ENCODE data around the gene RALBP1. TPM values are rescaled to one million over a fixed set of nuclear protein-coding genes. Genes with fewer than 3 reads are reported as not detected.

The RALBP1 gene
- total RNA-seq, 8 experiments from 2014 or later, result 22.0 to 46.4 (median 28.3) TPM

DNA sequence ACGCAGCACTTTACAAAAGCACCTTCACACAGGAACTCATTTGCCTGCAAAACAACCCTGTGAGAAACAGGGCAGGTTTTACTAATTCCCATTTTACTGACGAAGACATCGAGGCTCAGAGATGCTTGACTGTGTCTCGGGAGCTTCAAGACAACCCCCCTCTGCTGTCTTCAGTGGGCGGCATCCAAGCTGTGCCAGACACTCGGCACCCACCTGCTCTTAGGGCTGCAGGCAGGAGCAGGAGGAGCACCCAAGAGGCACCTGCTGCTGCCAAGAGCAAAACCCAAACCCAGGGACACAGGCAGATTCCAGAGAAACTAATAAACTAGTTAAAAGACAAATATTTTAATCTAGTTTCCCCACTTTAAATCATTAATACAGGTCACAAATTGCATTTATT is 71.2 kb downstream of the RALBP1 start:
- Histone ChIP-seq H3K4me3 (no peak overlapping the region), H3K27ac (no peak overlapping the region), H3K4me1 (replicated peaks in 1 of 2) (no peaks in the 10 kb centered on the region)
- in situ Hi-C loops (cut with MboI; ENCODE audit: low pct_unique_long_range_greater_than_20kb in 2 of 9, low sequenced_read_pairs in 9 of 9, unreplicated experiment in 9 of 9), result no loop called here
- ATAC-seq (replicated peaks in 6 of 8), result no peak
- WGBS, 10 experiments, result 70 to 100% (median 85%) methylated on average over 1 to 6 of the region's 6 CpGs; no CpG with 5 or more reads in 5 of the 10 experiments

DNA sequence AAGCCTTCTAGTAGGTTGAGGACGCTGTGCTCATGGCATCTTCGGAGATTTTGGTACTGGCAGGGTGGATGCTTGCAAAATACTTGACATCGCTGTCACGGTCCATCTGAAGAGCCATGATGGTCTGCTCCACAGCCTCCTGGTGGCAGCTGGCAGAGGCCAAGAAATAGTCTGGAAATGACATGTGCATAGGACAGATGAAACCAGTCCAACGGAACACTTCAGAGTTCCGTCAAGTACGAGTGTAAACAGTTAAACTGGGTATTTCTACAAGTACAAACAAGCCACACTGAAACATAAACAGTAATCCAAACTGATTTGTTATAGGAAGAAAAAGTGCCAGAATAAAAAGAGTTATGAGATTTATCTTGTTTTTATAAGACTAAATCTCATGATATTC is 72.5 kb downstream of the RALBP1 start:
- Histone ChIP-seq H3K4me3 (no peak overlapping the region), H3K4me1 (replicated peaks in 1 of 2) (no peaks in the 10 kb centered on the region), H3K27ac (no peak overlapping the region)
- in situ Hi-C loops (cut with MboI; ENCODE audit: low pct_unique_long_range_greater_than_20kb in 2 of 9, low sequenced_read_pairs in 9 of 9, unreplicated experiment in 9 of 9), result no loop called here
- ATAC-seq (replicated peaks in 6 of 8), result no peak
- 93 to 100% (median 100%) methylated on average over 1 to 7 of the region's 7 CpGs; no CpG with 5 or more reads in 1 of the 10 experiments for WGBS, 10 experiments

DNA sequence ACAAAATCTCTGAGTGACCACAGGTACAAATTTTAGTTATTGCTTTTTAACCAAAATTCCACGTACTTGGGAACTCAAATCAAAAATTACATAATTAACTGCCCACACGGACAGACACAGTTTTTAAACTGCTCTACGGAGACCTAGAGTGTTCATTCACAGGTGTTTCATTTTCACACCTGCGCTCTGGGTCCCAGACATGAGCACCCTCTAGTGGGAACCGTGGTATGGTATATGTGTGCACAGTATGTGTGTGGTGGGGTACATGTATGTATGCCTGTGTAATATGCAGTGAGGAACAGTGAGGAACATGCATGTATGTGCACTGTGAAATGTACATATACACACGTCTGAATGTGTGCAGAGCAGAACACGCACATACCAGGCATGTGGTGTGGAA is 74.1 kb downstream of the RALBP1 start:
- 82 to 100% (median 100%) methylated on average over 1 to 4 of the region's 7 CpGs; no CpG with 5 or more reads in 5 of the 10 experiments for WGBS, 10 experiments
- Histone ChIP-seq H3K4me1 (replicated peaks in 1 of 2) (no peaks in the 10 kb centered on the region), H3K27ac (no peak overlapping the region), H3K4me3 (no peak overlapping the region)
- in situ Hi-C loops (cut with MboI; ENCODE audit: low pct_unique_long_range_greater_than_20kb in 2 of 9, low sequenced_read_pairs in 9 of 9, unreplicated experiment in 9 of 9), result no loop called here
- ATAC-seq (replicated peaks in 6 of 8), result no peak

DNA sequence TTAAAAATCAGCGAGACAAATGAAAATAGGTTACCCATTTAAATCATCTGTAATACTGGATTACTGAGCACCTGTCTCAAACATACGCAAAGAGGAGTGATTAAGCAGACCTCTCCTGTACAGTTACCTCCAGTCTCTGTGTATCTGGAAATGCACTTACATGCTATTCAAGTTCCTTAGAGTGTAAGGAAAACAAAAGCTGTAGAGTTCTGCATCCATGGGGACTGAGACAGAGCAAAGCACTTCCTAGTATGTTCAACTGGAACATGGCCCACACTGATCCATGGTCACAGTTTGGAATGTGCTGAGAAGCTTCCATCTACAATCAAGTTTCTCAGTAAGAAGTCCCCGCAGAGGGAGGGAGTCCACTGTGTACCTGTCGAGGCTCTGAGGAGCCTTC is 75.1 kb downstream of the RALBP1 start:
- WGBS, 10 experiments, result 71 to 100% (median 95%) methylated on average over 1 to 4 of the region's 4 CpGs; no CpG with 5 or more reads in 2 of the 10 experiments
- ATAC-seq (replicated peaks in 6 of 8), result peak in 3 of 8 experiments; percentile 38 to 98 (median 41)

GRCh38 chr18:9552191-9552590 is 76.9 kb downstream of the RALBP1 start:
- 0 to 100% (median 88%) methylated on average over 2 to 3 of the region's 3 CpGs; no CpG with 5 or more reads in 2 of the 10 experiments for WGBS, 10 experiments
- no peak overlapping the region for H3K4me3 ChIP-seq
- H3K4me1 ChIP-seq (replicated peaks in 1 of 2), result no peaks in the 10 kb centered on the region
- in situ Hi-C loops (cut with MboI; ENCODE audit: low pct_unique_long_range_greater_than_20kb in 2 of 9, low sequenced_read_pairs in 9 of 9, unreplicated experiment in 9 of 9), result no loop called here
- peak in 2 of 8 experiments; percentile 79 to 80 for ATAC-seq (replicated peaks in 6 of 8)
- no peak overlapping the region for H3K27ac ChIP-seq

More for the DNA sequence above, 75.1 kb downstream of the RALBP1 start:
- no peak overlapping the region for H3K27ac ChIP-seq
- in situ Hi-C loops (cut with MboI; ENCODE audit: low pct_unique_long_range_greater_than_20kb in 2 of 9, low sequenced_read_pairs in 9 of 9, unreplicated experiment in 9 of 9), result no loop called here
- H3K4me3 ChIP-seq, result no peak overlapping the region
- H3K4me1 ChIP-seq (replicated peaks in 1 of 2), result no peaks in the 10 kb centered on the region

DNA sequence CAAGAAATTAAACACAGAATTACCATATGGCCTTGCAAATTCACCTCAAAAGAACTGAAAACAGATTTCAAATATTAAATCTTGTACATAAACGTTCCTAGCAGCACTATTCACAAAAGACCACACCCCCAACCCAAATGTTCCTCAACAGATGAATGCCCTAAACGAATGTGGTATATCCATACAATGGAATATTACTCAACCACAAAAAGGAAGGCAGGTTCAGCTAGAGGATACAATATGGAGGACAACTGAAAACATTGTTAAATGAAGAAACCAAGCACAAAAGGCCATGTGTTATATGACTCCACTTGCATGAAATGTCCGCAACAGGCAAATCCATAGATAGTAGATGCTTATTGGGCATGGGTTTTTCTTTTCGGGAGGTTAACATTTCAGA is 77.3 kb downstream of the RALBP1 start:
- ATAC-seq (replicated peaks in 6 of 8), result peak in 2 of 8 experiments; percentile 32 to 34
- Histone ChIP-seq H3K27ac (no peak overlapping the region), H3K4me3 (no peak overlapping the region), H3K4me1 (replicated peaks in 1 of 2) (no peaks in the 10 kb centered on the region)
- 48 to 100% (median 93%) methylated on average over 1 to 4 of the region's 4 CpGs; no CpG with 5 or more reads in 1 of the 10 experiments for WGBS, 10 experiments
- in situ Hi-C loops (cut with MboI; ENCODE audit: low pct_unique_long_range_greater_than_20kb in 2 of 9, low sequenced_read_pairs in 9 of 9, unreplicated experiment in 9 of 9), result no loop called here

DNA sequence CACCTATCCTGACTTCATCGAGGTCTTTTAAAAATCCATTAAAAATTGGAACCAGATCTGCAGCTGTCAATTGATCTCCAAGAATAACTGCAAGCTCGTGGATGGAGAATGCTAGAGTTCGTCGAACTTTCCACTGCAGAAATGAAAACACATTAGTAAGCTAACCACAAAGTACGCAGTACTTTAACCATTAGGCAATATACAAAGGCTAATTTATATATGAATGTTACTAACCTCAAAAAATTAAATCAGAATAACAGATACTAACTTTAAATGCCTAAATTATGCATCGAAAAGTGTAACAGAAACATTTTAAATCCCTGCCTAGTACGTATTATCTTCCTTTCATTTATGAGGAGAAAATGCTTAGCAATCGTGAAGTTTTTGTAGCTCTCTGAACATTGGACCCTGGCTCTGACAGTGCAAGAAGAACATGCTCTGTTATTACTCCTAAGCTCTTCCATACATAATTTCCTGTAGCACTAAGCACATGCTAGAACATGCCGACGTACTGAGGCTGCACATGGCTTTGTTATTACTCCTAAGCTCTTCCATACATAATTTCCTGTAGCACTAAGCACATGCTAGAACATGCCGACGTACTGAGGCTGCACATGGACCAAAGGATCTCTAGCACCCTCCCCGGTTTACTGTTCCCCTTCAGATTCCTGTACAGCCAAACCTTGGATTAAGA is 82.1 kb downstream of the RALBP1 start:
- ATAC-seq (replicated peaks in 6 of 8), result no peak
- in situ Hi-C loops (cut with MboI; ENCODE audit: low pct_unique_long_range_greater_than_20kb in 2 of 9, low sequenced_read_pairs in 9 of 9, unreplicated experiment in 9 of 9), result no loop called here
- H3K4me3 ChIP-seq, result no peak overlapping the region
- 71 to 100% (median 94%) methylated on average over 4 to 13 of the region's 13 CpGs for WGBS, 10 experiments
- no peaks in the 10 kb centered on the region for H3K4me1 ChIP-seq (replicated peaks in 1 of 2)
- H3K27ac ChIP-seq, result no peak overlapping the region

DNA sequence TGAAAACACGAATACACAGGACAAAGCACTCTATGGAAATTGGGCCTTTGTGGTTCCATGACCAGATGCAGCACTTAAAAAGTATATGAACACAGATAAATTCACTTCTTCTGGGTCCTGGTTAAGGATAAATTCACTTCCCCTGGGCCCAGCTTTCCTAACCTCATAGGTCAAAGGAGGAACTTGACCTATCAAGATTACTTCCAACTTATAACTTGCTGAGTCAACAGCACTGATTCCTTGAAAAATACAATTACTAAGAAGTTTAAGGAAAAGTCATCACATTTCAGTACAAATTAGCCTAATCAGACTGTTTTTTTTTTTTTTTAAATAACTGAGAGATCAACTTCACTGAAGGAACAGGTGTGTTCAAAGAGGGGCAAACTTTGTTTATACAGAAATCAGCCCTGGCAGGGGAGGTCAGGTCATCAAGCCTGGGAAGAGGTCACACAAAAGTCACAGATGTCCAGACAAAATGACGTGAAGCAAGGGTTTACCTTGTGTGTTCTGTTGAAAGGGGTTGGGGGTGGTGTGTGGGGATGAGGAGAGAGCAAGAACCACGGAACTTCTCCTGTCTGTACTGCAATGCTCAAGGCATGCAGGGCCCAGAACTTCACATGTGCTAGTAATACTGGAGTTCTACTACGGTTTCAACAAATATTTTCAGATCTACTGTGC is 83.2 kb downstream of the RALBP1 start:
- WGBS, 10 experiments, result 71 to 100% (median 93%) methylated on average over 1 to 4 of the region's 4 CpGs; no CpG with 5 or more reads in 1 of the 10 experiments
- H3K4me3 ChIP-seq, result no peak overlapping the region
- in situ Hi-C loops (cut with MboI; ENCODE audit: low pct_unique_long_range_greater_than_20kb in 2 of 9, low sequenced_read_pairs in 9 of 9, unreplicated experiment in 9 of 9), result no loop called here
- ATAC-seq (replicated peaks in 6 of 8), result no peak
- H3K27ac ChIP-seq, result no peak overlapping the region
- H3K4me1 ChIP-seq (replicated peaks in 1 of 2), result no peaks in the 10 kb centered on the region

DNA sequence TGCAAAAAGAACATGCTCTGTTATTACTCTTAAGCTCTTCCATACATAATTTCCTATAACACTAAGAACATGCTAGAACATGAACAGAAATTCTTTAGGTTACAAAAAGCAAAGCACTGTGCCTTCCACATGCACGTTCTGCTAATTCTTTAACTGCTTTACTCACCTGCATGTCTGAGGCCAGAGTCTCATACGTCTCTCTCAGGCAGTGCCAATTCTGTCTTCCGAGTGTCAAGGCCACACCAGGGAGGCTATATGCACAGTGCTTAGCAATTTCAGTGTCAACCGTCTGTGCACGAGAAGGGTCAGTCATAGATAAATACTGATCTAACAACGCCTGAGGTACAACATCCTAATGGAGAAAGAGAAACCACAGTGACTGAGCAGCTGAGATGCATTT is 83.9 kb downstream of the RALBP1 start:
- no peak overlapping the region for H3K27ac ChIP-seq
- H3K4me1 ChIP-seq (replicated peaks in 1 of 2), result no peaks in the 10 kb centered on the region
- 80 to 100% (median 92%) methylated on average over 1 to 6 of the region's 6 CpGs for WGBS, 10 experiments
- no peak for ATAC-seq (replicated peaks in 6 of 8)
- in situ Hi-C loops (cut with MboI; ENCODE audit: low pct_unique_long_range_greater_than_20kb in 2 of 9, low sequenced_read_pairs in 9 of 9, unreplicated experiment in 9 of 9), result no loop called here
- H3K4me3 ChIP-seq, result no peak overlapping the region

DNA sequence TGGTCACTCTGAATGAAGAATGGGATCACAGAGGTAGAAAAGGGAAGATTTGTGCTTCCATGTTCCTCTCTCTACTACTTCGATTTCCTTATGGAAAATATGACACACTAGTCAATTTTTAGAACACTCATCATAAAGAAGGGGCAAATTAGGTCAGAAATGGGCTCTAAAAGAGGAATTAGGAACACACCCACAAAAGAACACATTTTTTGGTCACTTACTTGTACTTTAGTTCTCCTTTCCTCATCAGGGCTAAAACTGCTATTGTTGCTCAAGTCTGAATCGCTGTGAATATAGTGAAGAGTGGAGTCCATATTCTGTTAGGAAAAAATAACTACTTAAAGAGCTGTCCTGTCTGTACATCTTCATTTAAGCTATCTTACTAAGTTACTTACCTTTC is 86.4 kb downstream of the RALBP1 start:
- Histone ChIP-seq H3K4me1 (replicated peaks in 1 of 2) (no peaks in the 10 kb centered on the region), H3K4me3 (no peak overlapping the region), H3K27ac (no peak overlapping the region)
- 60 to 100% (median 90%) methylated on average over 2 of the region's 2 CpGs; no CpG with 5 or more reads in 3 of the 10 experiments for WGBS, 10 experiments
- in situ Hi-C loops (cut with MboI; ENCODE audit: low pct_unique_long_range_greater_than_20kb in 2 of 9, low sequenced_read_pairs in 9 of 9, unreplicated experiment in 9 of 9), result no loop called here
- ATAC-seq (replicated peaks in 6 of 8), result no peak

DNA sequence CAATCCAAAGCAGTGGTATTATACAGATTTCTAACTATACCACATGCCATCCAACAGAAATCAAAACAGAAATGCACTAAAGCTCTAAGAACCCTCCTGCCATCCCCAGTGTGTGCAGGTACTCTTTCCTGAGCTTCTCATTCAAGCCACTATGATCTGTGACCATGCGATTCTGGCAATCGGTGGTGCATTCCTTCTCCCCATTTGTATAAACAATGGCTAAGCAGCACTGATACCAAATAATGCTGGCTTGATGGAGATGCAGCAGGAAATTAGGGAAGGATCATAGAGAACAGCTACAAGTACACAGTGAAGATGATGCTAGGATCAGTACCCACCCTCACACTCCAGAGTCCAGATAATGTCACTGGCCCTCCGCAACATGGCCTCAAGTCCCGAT is 87.3 kb downstream of the RALBP1 start:
- Histone ChIP-seq H3K4me3 (no peak overlapping the region), H3K4me1 (replicated peaks in 1 of 2) (no peaks in the 10 kb centered on the region), H3K27ac (no peak overlapping the region)
- in situ Hi-C loops (cut with MboI; ENCODE audit: low pct_unique_long_range_greater_than_20kb in 2 of 9, low sequenced_read_pairs in 9 of 9, unreplicated experiment in 9 of 9), result no loop called here
- no peak for ATAC-seq (replicated peaks in 6 of 8)
- 92 to 100% (median 95%) methylated on average over 2 to 4 of the region's 4 CpGs; no CpG with 5 or more reads in 2 of the 10 experiments for WGBS, 10 experiments

DNA sequence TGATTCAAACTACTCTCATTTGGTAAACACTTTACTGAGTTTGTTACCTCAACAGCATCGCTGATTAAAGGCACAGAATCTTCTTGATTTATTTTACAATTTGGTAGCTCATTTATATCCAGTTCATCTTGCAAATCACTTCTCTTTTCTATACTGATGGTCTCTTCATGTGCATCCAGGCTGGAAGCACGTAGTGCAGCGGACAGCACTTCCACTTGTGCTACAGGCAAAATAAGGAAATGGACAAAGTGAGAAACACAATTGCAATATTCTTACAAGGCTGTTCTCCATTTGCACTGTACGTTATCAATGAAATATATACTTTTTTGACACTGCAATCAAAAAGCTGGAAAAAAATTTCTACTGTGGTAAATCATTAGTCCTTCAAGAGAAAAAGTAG is 88.0 kb downstream of the RALBP1 start:
- Histone ChIP-seq H3K27ac (no peak overlapping the region), H3K4me1 (replicated peaks in 1 of 2) (no peaks in the 10 kb centered on the region), H3K4me3 (no peak overlapping the region)
- WGBS, 10 experiments, result 80 to 100% (median 99%) methylated on average over 1 to 4 of the region's 4 CpGs
- in situ Hi-C loops (cut with MboI; ENCODE audit: low pct_unique_long_range_greater_than_20kb in 2 of 9, low sequenced_read_pairs in 9 of 9, unreplicated experiment in 9 of 9), result no loop called here
- no peak for ATAC-seq (replicated peaks in 6 of 8)

DNA sequence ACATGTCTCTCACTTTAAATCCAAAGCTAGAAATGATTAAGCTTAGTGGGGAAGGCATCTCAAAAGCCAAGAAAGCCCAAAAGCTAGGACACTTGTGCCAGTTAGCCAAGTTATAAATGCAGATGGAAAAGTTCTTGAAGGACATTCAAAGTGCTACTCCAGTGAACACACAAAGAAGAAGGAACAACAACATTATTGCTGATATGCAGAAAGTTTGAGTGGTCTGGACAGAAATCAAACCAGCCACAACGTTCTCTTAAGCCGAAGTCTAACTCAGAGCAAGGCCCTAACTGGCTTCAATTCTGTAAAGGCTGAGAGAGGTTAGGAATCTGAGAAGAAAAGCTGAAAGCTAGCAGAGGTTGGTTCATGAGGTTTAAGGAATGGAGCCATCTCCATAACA is 90.1 kb downstream of the RALBP1 start:
- in situ Hi-C loops (cut with MboI; ENCODE audit: low pct_unique_long_range_greater_than_20kb in 2 of 9, low sequenced_read_pairs in 9 of 9, unreplicated experiment in 9 of 9), result no loop called here
- no peak for ATAC-seq (replicated peaks in 6 of 8)
- no peak overlapping the region for H3K27ac ChIP-seq
- 17 to 100% (median 90%) methylated on average over 1 to 2 of the region's 2 CpGs; no CpG with 5 or more reads in 2 of the 10 experiments for WGBS, 10 experiments
- no peaks in the 10 kb centered on the region for H3K4me1 ChIP-seq (replicated peaks in 1 of 2)
- H3K4me3 ChIP-seq, result no peak overlapping the region

GRCh38 chr18:9568186-9568585 is 92.9 kb downstream of the RALBP1 start:
- in situ Hi-C loops (cut with MboI; ENCODE audit: low pct_unique_long_range_greater_than_20kb in 2 of 9, low sequenced_read_pairs in 9 of 9, unreplicated experiment in 9 of 9), result no loop called here

More at GRCh38 chr18:9568186-9568585, 92.9 kb downstream of the RALBP1 start:
- ATAC-seq (replicated peaks in 6 of 8), result no peak
- H3K27ac ChIP-seq, result no peak overlapping the region
- no peaks in the 10 kb centered on the region for H3K4me1 ChIP-seq (replicated peaks in 1 of 2)
- H3K4me3 ChIP-seq, result no peak overlapping the region

Data from motor neuron (in vitro differentiated cells).